H9 (cell line): ENCODE results near the gene GRXCR2. TPM values are rescaled to one million over a fixed set of nuclear protein-coding genes. Genes with fewer than 3 reads are reported as not detected.

Experiments
- DNase-seq: peaks from one replicate; pipeline ENCODE4 v3.0.0-alpha.2; 2017
- H2AFZ ChIP-seq: one replicate; pipeline ENCODE4 v1.6.1; 2013; ENCODE audit warnings: mild to moderate bottlenecking, low read length, control low read depth, moderate library complexity
- H2AK5ac ChIP-seq: 2 replicates; pipeline ENCODE4 v1.6.1; 2013; ENCODE audit warnings: low read length, control low read depth, mixed read lengths; ENCODE audit not compliant: insufficient read length
- H2BK120ac ChIP-seq: one replicate; pipeline ENCODE4 v1.6.1; 2013; ENCODE audit warnings: low read depth, mild to moderate bottlenecking, low read length, control low read depth, inconsistent platforms; ENCODE audit not compliant: poor library complexity, severe bottlenecking
- H2BK12ac ChIP-seq: 2 replicates; pipeline ENCODE4 v1.6.1; 2013; ENCODE audit warnings: low read length, control low read depth, mixed read lengths, low read depth; ENCODE audit not compliant: insufficient read length
- H2BK15ac ChIP-seq: 2 replicates; pipeline ENCODE4 v1.6.1; 2013; ENCODE audit warnings: low read depth, low read length, control low read depth
- H2BK20ac ChIP-seq: one replicate; pipeline ENCODE4 v1.6.1; 2013; ENCODE audit warnings: low read depth, mild to moderate bottlenecking, low read length, control low read depth, inconsistent platforms; ENCODE audit not compliant: poor library complexity, severe bottlenecking
- H2BK5ac ChIP-seq: 2 replicates; pipeline ENCODE4 v1.6.1; 2013; ENCODE audit warnings: low read length, control low read depth, mixed read lengths; ENCODE audit not compliant: insufficient read length
- H3K14ac ChIP-seq: 2 replicates; pipeline ENCODE4 v1.6.1; 2013; ENCODE audit warnings: low read length, control low read depth; ENCODE audit not compliant: insufficient read depth
- H3K18ac ChIP-seq: 2 replicates; pipeline ENCODE4 v1.6.1; 2013; ENCODE audit warnings: low read depth, mild to moderate bottlenecking, mixed read lengths, low read length, control low read depth; ENCODE audit not compliant: insufficient read length
- H3K23ac ChIP-seq: 2 replicates; pipeline ENCODE4 v1.6.1; 2013; ENCODE audit warnings: low read length, control low read depth, mixed read lengths, low read depth; ENCODE audit not compliant: insufficient read length
- H3K23me2 ChIP-seq: 2 replicates; pipeline ENCODE4 v1.6.1; 2013; ENCODE audit warnings: low read depth, mild to moderate bottlenecking, mixed read lengths, low read length, control low read depth; ENCODE audit not compliant: insufficient read length, poor library complexity, severe bottlenecking
- H3K27ac ChIP-seq: 2 replicates; pipeline ENCODE4 v1.5.1; 2013; ENCODE audit warnings: low read length, control low read depth, mixed read lengths, low read depth; ENCODE audit not compliant: insufficient read length
- H3K27me3 ChIP-seq: 2 replicates; pipeline ENCODE4 v1.6.1; 2013; ENCODE audit warnings: low read length, control low read depth, inconsistent platforms; ENCODE audit not compliant: insufficient read depth
- H3K4ac ChIP-seq: 2 replicates; pipeline ENCODE4 v1.6.1; 2013; ENCODE audit warnings: low read depth, mild to moderate bottlenecking, control low read depth, inconsistent platforms, low read length, moderate library complexity
- H3K4me1 ChIP-seq: 2 replicates; pipeline ENCODE4 v1.6.1; 2013; ENCODE audit warnings: low read length, control low read depth, inconsistent platforms; ENCODE audit not compliant: insufficient read depth
- H3K4me2 ChIP-seq: 2 replicates; pipeline ENCODE4 v1.6.1; 2013; ENCODE audit warnings: low read length, control low read depth, mixed read lengths; ENCODE audit not compliant: insufficient read length, insufficient read depth
- H3K56ac ChIP-seq: 2 replicates; pipeline ENCODE4 v1.6.1; 2013; ENCODE audit warnings: low read depth, mild to moderate bottlenecking, mixed read lengths, low read length, control low read depth; ENCODE audit not compliant: insufficient read length
- H3K79me1 ChIP-seq: 2 replicates; pipeline ENCODE4 v1.6.1; 2013; ENCODE audit warnings: low read depth, mild to moderate bottlenecking, moderate library complexity, low read length, control low read depth, inconsistent platforms; ENCODE audit not compliant: insufficient read depth, poor library complexity, severe bottlenecking
- H3K79me2 ChIP-seq: 2 replicates; pipeline ENCODE4 v1.6.1; 2013; ENCODE audit warnings: low read length, control low read depth, inconsistent platforms; ENCODE audit not compliant: insufficient read depth
- H3K9ac ChIP-seq: 2 replicates; pipeline ENCODE4 v1.6.1; 2013; ENCODE audit warnings: low read length, control low read depth, mixed read lengths; ENCODE audit not compliant: insufficient read length; ENCODE audit errors: extremely low read depth
- H3K9me3 ChIP-seq: one replicate; pipeline ENCODE4 v1.6.1; 2013; ENCODE audit warnings: low read depth, low read length, inconsistent platforms; ENCODE audit not compliant: control insufficient read depth
- H3T11ph ChIP-seq: one replicate; pipeline ENCODE4 v1.6.1; 2013; ENCODE audit warnings: mild to moderate bottlenecking, low read length, control low read depth, inconsistent platforms
- H4K20me1 ChIP-seq: one replicate; pipeline ENCODE4 v1.6.1; 2013; ENCODE audit not compliant: control insufficient read depth, insufficient read length, insufficient read depth
- H4K5ac ChIP-seq: 2 replicates; pipeline ENCODE4 v1.6.1; 2013; ENCODE audit warnings: low read depth, mild to moderate bottlenecking, mixed read lengths, low read length, control low read depth; ENCODE audit not compliant: insufficient read length
- H4K8ac ChIP-seq: replicated peaks from 2 replicates; pipeline ENCODE4 v1.6.1; 2013; ENCODE audit warnings: low read length, control low read depth, mixed read lengths, low read depth; ENCODE audit not compliant: insufficient read length
- H4K91ac ChIP-seq: 2 replicates; pipeline ENCODE4 v1.6.1; 2013; ENCODE audit warnings: low read depth, mild to moderate bottlenecking, moderate library complexity, mixed read lengths, low read length, control low read depth; ENCODE audit not compliant: insufficient read length
- H3K27ac Mint-ChIP-seq, 3 experiments: 2 replicates in 2 of 3; 3 replicates in 1 of 3; pipeline ENCODE4 v1.8.0; 2020 to 2021; ENCODE audit warnings: mixed read lengths in 3 of 3, mild to moderate bottlenecking in 1 of 3, moderate library complexity in 1 of 3
- H3K27me3 Mint-ChIP-seq: 2 replicates; pipeline ENCODE4 v1.8.0; 2021; ENCODE audit warnings: low read depth, mild to moderate bottlenecking, moderate library complexity, mixed read lengths
- H3K36me3 Mint-ChIP-seq, 3 experiments: 2 replicates in 2 of 3; 3 replicates in 1 of 3; pipeline ENCODE4 v1.8.0; 2020 to 2021; ENCODE audit warnings: low read depth in 3 of 3, mixed read lengths in 3 of 3; ENCODE audit not compliant: insufficient read depth in 1 of 3
- H3K4me1 Mint-ChIP-seq, 2 experiments: 2 replicates each; pipeline ENCODE4 v1.8.0; 2020; ENCODE audit warnings: mixed read lengths in 2 of 2
- H3K4me3 Mint-ChIP-seq, 2 experiments: 2 replicates in 1 of 2; 3 replicates in 1 of 2; pipeline ENCODE4 v1.8.0; 2020 to 2021; ENCODE audit warnings: mild to moderate bottlenecking in 2 of 2, mixed read lengths in 2 of 2, moderate library complexity in 1 of 2
- H3K9me3 Mint-ChIP-seq, 2 experiments: 2 replicates in 1 of 2; 3 replicates in 1 of 2; pipeline ENCODE4 v1.8.0; 2020; ENCODE audit warnings: mild to moderate bottlenecking in 2 of 2, mixed read lengths in 2 of 2, moderate library complexity in 1 of 2
- total RNA-seq: library from RNA; stranded (reverse); gene quantifications from 2 replicates; pipeline ENCODE4 v1.2.1, GENCODE V29; 2021
- TF ChIP-seq, protein P1 (sequence below): fragments of 200-600 bp; sonication (generic); conservative IDR thresholded peaks from 3 replicates; pipeline ENCODE4 v1.8.0; 2021; ENCODE audit warnings: antibody characterized with exemption, mild to moderate bottlenecking

Gene GRXCR2
- total RNA-seq, 1 experiment from 2014 or later = not detected

DNA sequence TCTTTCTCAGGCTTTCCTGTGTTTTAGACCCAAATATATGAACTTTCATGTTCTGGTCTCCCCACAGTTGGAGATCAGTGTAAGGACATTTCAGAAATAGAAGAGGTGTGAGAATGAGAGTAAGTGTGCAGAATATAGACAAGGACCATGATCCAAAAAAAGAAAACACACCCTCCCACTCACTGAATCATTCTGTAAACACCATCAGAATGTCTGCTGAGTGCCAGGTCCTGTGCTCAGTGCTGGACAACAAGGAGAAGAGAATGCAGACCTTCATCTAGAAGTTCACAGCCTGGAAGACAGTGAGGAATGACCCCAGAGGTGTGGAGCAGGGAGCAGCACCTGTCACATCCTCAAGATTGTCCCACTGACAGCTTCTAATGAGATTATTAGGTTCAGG is 44.5 kb upstream of the GRXCR2 start:
- Histone ChIP-seq H2BK20ac (no peak overlapping the region), H2AFZ (no peak overlapping the region), H4K20me1 (no peaks in the 10 kb centered on the region), H3K27me3 (no peaks in the 10 kb centered on the region), H3K4me1 (no peaks in the 10 kb centered on the region), H2BK5ac (no peak overlapping the region), H4K91ac (no peak overlapping the region), H4K5ac (no peak overlapping the region), H3K79me1 (no peaks in the 10 kb centered on the region), H2AK5ac (no peak overlapping the region), H3K23ac (no peak overlapping the region), H3K4ac (no peak overlapping the region), H3K23me2 (no peaks in the 10 kb centered on the region), H2BK15ac (no peak overlapping the region), H4K8ac (no peak overlapping the region), H2BK12ac (no peak overlapping the region), H3K14ac (no peak overlapping the region), H2BK120ac (no peak overlapping the region), H3T11ph (no peak overlapping the region), H3K56ac (no peak overlapping the region), H3K9ac (no peak overlapping the region), H3K4me2 (no peak overlapping the region), H3K27ac (no peak overlapping the region), H3K9me3 (no peaks in the 10 kb centered on the region), H3K79me2 (no peaks in the 10 kb centered on the region), H3K18ac (no peak overlapping the region)
- Mint-ChIP-seq H3K9me3 (peaks cover 0 to 2% of the 10 kb centered on the region in 2 experiments; a peak in 1 of 5 replicates), H3K4me1 (peaks cover 24 to 29% of the 10 kb centered on the region in 2 experiments), H3K27ac (no peak overlapping the region), H3K27me3 (no peaks in the 10 kb centered on the region), H3K4me3 (no peak overlapping the region), H3K36me3 (no peaks in the 10 kb centered on the region; a peak in 1 of 7 replicates)
- DNase-seq = no peak
- TF ChIP-seq, protein P1, sequence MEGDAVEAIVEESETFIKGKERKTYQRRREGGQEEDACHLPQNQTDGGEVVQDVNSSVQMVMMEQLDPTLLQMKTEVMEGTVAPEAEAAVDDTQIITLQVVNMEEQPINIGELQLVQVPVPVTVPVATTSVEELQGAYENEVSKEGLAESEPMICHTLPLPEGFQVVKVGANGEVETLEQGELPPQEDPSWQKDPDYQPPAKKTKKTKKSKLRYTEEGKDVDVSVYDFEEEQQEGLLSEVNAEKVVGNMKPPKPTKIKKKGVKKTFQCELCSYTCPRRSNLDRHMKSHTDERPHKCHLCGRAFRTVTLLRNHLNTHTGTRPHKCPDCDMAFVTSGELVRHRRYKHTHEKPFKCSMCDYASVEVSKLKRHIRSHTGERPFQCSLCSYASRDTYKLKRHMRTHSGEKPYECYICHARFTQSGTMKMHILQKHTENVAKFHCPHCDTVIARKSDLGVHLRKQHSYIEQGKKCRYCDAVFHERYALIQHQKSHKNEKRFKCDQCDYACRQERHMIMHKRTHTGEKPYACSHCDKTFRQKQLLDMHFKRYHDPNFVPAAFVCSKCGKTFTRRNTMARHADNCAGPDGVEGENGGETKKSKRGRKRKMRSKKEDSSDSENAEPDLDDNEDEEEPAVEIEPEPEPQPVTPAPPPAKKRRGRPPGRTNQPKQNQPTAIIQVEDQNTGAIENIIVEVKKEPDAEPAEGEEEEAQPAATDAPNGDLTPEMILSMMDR = no peak
